ENCODE data around the gene TMEM263.

TMEM263 gene

GRCh38 chr12:106953352-106954250 lies 2.1 kb upstream of the TMEM263 start:
- no peak for DNase-seq

GRCh38 chr12:106954462-106955376 lies 988 bp upstream of the TMEM263 start:
- no peak for DNase-seq

GRCh38 chr12:106956048-106956578 lies 406 bp downstream of the TMEM263 start:
- DNase-seq = peak; percentile 73

- DNase-seq = peak; percentile 54
Measured at GRCh38 chr12:106957583-106957982, 1.9 kb downstream of the TMEM263 start.

GRCh38 chr12:106960443-106960842 lies 4.7 kb downstream of the TMEM263 start:
- no peak for DNase-seq

GRCh38 chr12:106962286-106962685 lies 6.6 kb downstream of the TMEM263 start:
- DNase-seq = no peak

- no peak for DNase-seq
Measured at GRCh38 chr12:106964526-106964925, 8.8 kb downstream of the TMEM263 start.

- DNase-seq = no peak
Measured at GRCh38 chr12:106971065-106971464, 15.4 kb downstream of the TMEM263 start.

- peak; percentile 15 for DNase-seq
Measured at GRCh38 chr12:106973545-106973944, 17.8 kb downstream of the TMEM263 start.

- no peak for DNase-seq
Measured at GRCh38 chr12:106974511-106974910, 18.8 kb downstream of the TMEM263 start.

GRCh38 chr12:106975098-106975497 lies 19.4 kb downstream of the TMEM263 start:
- no peak for DNase-seq

GRCh38 chr12:106975993-106976658 lies 20.4 kb downstream of the TMEM263 start:
- no peak for DNase-seq

- no peak for DNase-seq
Measured at GRCh38 chr12:106976668-106977067, 21.0 kb downstream of the TMEM263 start.

GRCh38 chr12:106978035-106978800 lies 22.5 kb downstream of the TMEM263 start:
- DNase-seq = peak; percentile 91

GRCh38 chr12:106980944-106981343 lies 25.2 kb downstream of the TMEM263 start:
- DNase-seq = peak; percentile 35

GRCh38 chr12:106981788-106982187 lies 26.1 kb downstream of the TMEM263 start:
- DNase-seq = no peak

GRCh38 chr12:106982229-106982628 lies 26.5 kb downstream of the TMEM263 start:
- no peak for DNase-seq

- no peak for DNase-seq
Measured at GRCh38 chr12:106984588-106985137, 29.0 kb downstream of the TMEM263 start.

- DNase-seq = no peak
Measured at GRCh38 chr12:106985479-106985878, 29.8 kb downstream of the TMEM263 start.

- no peak for DNase-seq
Measured at GRCh38 chr12:106986135-106986534, 30.4 kb downstream of the TMEM263 start.

- DNase-seq = peak; percentile 91
Measured at GRCh38 chr12:106986625-106987389, 31.1 kb downstream of the TMEM263 start, which contains the start of gene MTERF2. MTERF2 (minus strand) TSS chr12:106987146; CDS start chr12:106978714, 8,432 bp downstream.
